ENCODE data around the gene UST.

UST gene

DNA sequence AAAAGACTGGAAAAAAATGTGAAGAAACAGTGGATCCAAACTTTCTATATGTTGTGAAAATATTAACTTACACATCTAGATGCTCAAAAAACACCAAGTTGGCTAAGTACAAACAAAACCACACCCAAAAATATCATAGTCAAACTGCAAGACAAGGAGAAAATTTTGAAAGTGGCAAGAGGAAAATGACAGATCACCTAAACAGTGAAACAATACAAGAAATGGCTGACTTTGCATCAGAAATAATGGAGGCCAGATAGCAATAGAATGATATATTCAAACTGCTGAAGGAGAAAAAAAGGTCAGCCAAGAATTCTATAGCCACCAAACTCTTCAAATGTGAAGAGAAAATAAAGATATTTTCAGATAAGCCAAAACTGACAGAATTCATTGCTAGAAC is 22.4 kb upstream of the UST start:
- in situ Hi-C loops (cut with MboI; ENCODE audit: low pct_unique_long_range_greater_than_20kb, low sequenced_read_pairs, unreplicated experiment): no loop called here
- no peak for DNase-seq (ENCODE audit: low spot score)
- no peak for TF ChIP-seq CTCF (IDR thresholded peaks at IDR 0.05; ENCODE audit: extremely low read depth, insufficient read depth, missing control alignments)

DNA sequence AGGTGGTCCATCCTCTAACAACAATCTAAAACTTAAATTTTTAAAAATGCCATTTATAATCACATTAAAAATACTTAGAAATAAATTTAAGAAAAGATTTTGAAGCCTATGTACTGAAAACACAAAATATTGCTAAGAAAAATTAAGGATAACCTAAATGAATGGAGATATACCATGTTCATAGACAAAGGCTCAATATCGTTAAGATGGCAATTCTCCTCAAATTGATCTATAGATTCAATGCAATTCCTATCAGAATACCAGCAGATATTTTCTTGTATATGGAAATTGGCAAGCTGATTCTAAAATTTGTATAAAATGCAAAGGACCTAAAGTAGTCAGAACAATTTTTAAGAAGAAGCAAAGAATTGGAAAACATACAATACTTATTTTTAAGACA is 19.7 kb upstream of the UST start:
- in situ Hi-C loops (cut with MboI; ENCODE audit: low pct_unique_long_range_greater_than_20kb, low sequenced_read_pairs, unreplicated experiment): loop anchor here (25.0 kb wide), 1 partner anchor 210 kb away; no protein-coding TSS in a partner anchor

DNA sequence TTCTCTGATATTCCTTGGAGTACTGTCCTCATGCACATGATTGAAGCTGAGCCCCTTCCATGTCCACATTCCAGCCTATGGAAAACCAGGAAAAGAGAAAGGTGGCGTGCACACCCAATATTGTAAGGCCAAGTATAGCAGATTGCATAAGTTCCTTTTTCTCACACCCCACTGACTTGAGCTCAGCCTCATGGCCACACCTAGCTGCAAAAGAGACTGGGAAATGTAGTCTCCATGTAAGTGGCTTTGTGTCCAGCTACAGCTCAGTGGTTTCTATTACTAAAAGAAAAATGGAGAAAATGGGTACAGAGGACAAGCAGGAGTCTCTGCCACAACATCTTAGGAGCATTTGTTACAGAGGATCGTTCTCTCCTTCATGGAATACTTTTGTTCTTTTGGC is 10.8 kb upstream of the UST start:
- no peak for DNase-seq (ENCODE audit: low spot score)
- in situ Hi-C loops (cut with MboI; ENCODE audit: low pct_unique_long_range_greater_than_20kb, low sequenced_read_pairs, unreplicated experiment): loop anchor here (25.0 kb wide), 1 partner anchor 201 kb away; no protein-coding TSS in a partner anchor
- no peak for TF ChIP-seq CTCF (IDR thresholded peaks at IDR 0.05; ENCODE audit: extremely low read depth, insufficient read depth, missing control alignments)

More for the DNA sequence above, 19.7 kb upstream of the UST start:
- no peak for TF ChIP-seq CTCF (IDR thresholded peaks at IDR 0.05; ENCODE audit: extremely low read depth, insufficient read depth, missing control alignments)
- DNase-seq (ENCODE audit: low spot score): no peak

- in situ Hi-C loops (cut with MboI; ENCODE audit: low pct_unique_long_range_greater_than_20kb, low sequenced_read_pairs, unreplicated experiment): loop anchor here (25.0 kb wide), 1 partner anchor 200 kb away; no protein-coding TSS in a partner anchor
- no peak for TF ChIP-seq CTCF (IDR thresholded peaks at IDR 0.05; ENCODE audit: extremely low read depth, insufficient read depth, missing control alignments)
- no peak for DNase-seq (ENCODE audit: low spot score)
Observed at GRCh38 chr6:148736774-148737412, 9.9 kb upstream of the UST start.

DNA sequence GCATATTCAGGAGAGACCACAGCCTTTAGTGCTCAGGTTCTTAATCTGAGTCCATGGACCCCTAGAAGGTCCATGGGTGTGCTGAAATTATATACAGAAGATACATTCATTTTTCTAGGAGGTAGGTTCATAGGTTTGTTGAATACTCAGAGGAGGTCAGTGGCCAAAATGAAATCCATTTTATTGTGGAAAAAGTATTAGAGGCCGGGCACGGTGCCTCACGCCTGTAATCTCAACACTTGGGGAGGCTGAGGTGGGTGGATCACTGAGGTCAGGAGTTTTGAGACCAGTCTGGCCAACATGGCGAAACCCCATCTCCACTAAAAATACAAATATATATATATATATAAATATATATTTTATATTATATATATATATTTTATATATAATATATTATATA is 9.0 kb upstream of the UST start:
- DNase-seq (ENCODE audit: low spot score): no peak
- no peak for TF ChIP-seq CTCF (IDR thresholded peaks at IDR 0.05; ENCODE audit: extremely low read depth, insufficient read depth, missing control alignments)
- in situ Hi-C loops (cut with MboI; ENCODE audit: low pct_unique_long_range_greater_than_20kb, low sequenced_read_pairs, unreplicated experiment): loop anchor here (25.0 kb wide), 1 partner anchor 199 kb away; no protein-coding TSS in a partner anchor

- TF ChIP-seq CTCF (IDR thresholded peaks at IDR 0.05; ENCODE audit: extremely low read depth, insufficient read depth, missing control alignments): no peak
- in situ Hi-C loops (cut with MboI; ENCODE audit: low pct_unique_long_range_greater_than_20kb, low sequenced_read_pairs, unreplicated experiment): loop anchor here (25.0 kb wide), 1 partner anchor 198 kb away; no protein-coding TSS in a partner anchor
- DNase-seq (ENCODE audit: low spot score): no peak
Observed at GRCh38 chr6:148738946-148739821, 7.6 kb upstream of the UST start.
